K562 (cell line): ENCODE measurements around the gene CALU. TPM values are rescaled to one million over a fixed set of nuclear protein-coding genes. Genes with fewer than 3 reads are reported as not detected.

Source experiments
- ADNP ChIP-seq: fragments of 200-800 bp; sonication (Bioruptor generic); IDR thresholded peaks from 2 replicates; pipeline ENCODE4 v1.6.1; 2016; ENCODE audit warnings: missing genetic modification characterization, missing compliant biosample characterization
- HEY1 ChIP-seq: fragments of 250-450 bp; sonication (Bioruptor Pico); IDR thresholded peaks from 2 replicates; pipeline ENCODE4 v1.5.0; 2020; ENCODE audit warnings: mild to moderate bottlenecking, moderate library complexity, borderline replicate concordance
- NR2F6 ChIP-seq: fragments of 450-650 bp; formaldehyde crosslinking; IDR thresholded peaks from 2 replicates; pipeline ENCODE4 v1.4.0; 2020; ENCODE audit warnings: mild to moderate bottlenecking
- TBL1XR1 ChIP-seq, 2 experiments: IDR thresholded peaks; 2 replicates each; pipeline ENCODE4 v1.6.1; 2012; ENCODE audit warnings: improper control_type of control experiment in 2 of 2, low read length in 2 of 2, mild to moderate bottlenecking in 1 of 2
- ZNF12 ChIP-seq: sonication (generic); formaldehyde crosslinking; IDR thresholded peaks from 2 replicates; pipeline ENCODE4 v1.4.0; 2020; ENCODE audit warnings: mild to moderate bottlenecking, missing genetic modification reagents
- ZNF134 ChIP-seq: fragments of 250-450 bp; sonication (Bioruptor Pico); conservative IDR thresholded peaks from 2 replicates; pipeline ENCODE4 v1.4.0; 2020
- ZNF408 ChIP-seq: fragments of 250-450 bp; sonication (Bioruptor Pico); IDR thresholded peaks from 2 replicates; pipeline ENCODE4 v1.4.0; 2020; ENCODE audit warnings: low read depth, mild to moderate bottlenecking, moderate library complexity
- ZNF551 ChIP-seq: fragments of 250-450 bp; sonication (Bioruptor Pico); IDR thresholded peaks from 2 replicates; pipeline ENCODE4 v1.5.0; 2021; ENCODE audit warnings: mild to moderate bottlenecking, moderate library complexity
- polyA plus RNA-seq, 8 experiments: library from polyadenylated mRNA; depleted of rRNA in 4 of 8; stranded (reverse) in 5 of 8; unstranded in 3 of 8; fragments of >200 nt; fragmentation: Nextera tagmentation in 2 of 8; fragmentation: Illumina TruSeq in 1 of 8; extraction: Ambion mirVana in 2 of 8; extraction: Trizol in 1 of 8; gene quantifications; 2 replicates each; pipeline versions ENCODE4 v1.2.1 to v1.2.3, GENCODE V29; 2011 to 2014; ENCODE audit warnings: inconsistent platforms in 1 of 8, missing spikeins in 1 of 8
- total RNA-seq, 7 experiments: library from RNA; depleted of rRNA in 6 of 7; stranded (reverse); fragments of >200 nt in 6 of 7; fragmentation: Illumina TruSeq in 2 of 7; extraction: Trizol in 2 of 7; gene quantifications; 2 replicates each; pipeline versions ENCODE4 v1.2.1 to v1.2.3, GENCODE V29; 2011 to 2021; ENCODE audit warnings: low replicate concordance in 1 of 7
- TF ChIP-seq, protein P1 (sequence below): fragments of 450-650 bp; IDR thresholded peaks from 2 replicates; pipeline ENCODE4 v1.6.1; 2014; ENCODE audit warnings: low read depth, mild to moderate bottlenecking, moderate library complexity, borderline replicate concordance
- TF ChIP-seq, protein P2 (sequence below): fragments of 250-450 bp; sonication (Bioruptor Pico); IDR thresholded peaks from 2 replicates; pipeline ENCODE4 v1.9.0; 2021; ENCODE audit warnings: mild to moderate bottlenecking, inconsistent platforms
- TF ChIP-seq, protein P3 (sequence below): fragments of 250-450 bp; sonication (Bioruptor Pico); IDR thresholded peaks from 2 replicates; pipeline ENCODE4 v1.8.0; 2021; ENCODE audit warnings: moderate library complexity, mild to moderate bottlenecking, inconsistent platforms
- TF ChIP-seq, protein P4 (sequence below): fragments of 250-450 bp; sonication (Bioruptor Pico); IDR thresholded peaks from 2 replicates; pipeline ENCODE4 v1.6.1; 2021; ENCODE audit warnings: mild to moderate bottlenecking
- TF ChIP-seq, protein P5 (sequence below), 2 experiments: fragments of 450-650 bp; IDR thresholded peaks; 2 replicates each; pipeline ENCODE4 v1.6.1; 2016; ENCODE audit warnings: mild to moderate bottlenecking in 2 of 2, borderline replicate concordance in 1 of 2, low read depth in 1 of 2, moderate library complexity in 1 of 2

CALU gene
- total and polyA plus RNA-seq, 9 of the 15 experiments (the other 6 are each of a cell fraction or from before 2014, with no cell fraction given): 166 to 286 (median 215) TPM

DNA sequence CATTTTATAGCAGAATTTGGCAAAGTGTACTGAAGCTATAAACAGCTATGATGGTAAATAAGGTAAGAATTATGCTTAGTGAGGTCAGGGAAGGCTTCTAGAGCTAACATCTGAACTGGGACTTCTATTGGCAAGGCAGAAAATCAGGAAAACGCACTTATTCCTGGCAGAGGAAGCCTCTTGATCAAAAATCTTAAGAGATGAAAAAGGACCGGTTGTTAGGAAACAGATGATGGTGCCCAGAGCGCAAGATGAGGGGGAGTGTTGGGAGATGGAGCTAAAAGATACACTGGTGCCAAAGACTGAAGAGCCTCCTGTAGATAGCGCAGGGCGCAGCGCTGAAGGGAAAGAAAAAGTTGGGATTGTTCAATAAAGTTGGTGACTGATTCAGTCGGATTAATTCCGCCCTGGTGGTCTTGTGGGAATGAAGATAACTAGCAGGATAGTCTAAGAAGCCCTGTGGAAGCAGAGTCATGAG is 550 bp upstream of the CALU start (continued):
- TF ChIP-seq, protein P1, sequence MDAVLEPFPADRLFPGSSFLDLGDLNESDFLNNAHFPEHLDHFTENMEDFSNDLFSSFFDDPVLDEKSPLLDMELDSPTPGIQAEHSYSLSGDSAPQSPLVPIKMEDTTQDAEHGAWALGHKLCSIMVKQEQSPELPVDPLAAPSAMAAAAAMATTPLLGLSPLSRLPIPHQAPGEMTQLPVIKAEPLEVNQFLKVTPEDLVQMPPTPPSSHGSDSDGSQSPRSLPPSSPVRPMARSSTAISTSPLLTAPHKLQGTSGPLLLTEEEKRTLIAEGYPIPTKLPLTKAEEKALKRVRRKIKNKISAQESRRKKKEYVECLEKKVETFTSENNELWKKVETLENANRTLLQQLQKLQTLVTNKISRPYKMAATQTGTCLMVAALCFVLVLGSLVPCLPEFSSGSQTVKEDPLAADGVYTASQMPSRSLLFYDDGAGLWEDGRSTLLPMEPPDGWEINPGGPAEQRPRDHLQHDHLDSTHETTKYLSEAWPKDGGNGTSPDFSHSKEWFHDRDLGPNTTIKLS: no peak
- no peak for TF ChIP-seq ZNF408
- TF ChIP-seq, protein P2, sequence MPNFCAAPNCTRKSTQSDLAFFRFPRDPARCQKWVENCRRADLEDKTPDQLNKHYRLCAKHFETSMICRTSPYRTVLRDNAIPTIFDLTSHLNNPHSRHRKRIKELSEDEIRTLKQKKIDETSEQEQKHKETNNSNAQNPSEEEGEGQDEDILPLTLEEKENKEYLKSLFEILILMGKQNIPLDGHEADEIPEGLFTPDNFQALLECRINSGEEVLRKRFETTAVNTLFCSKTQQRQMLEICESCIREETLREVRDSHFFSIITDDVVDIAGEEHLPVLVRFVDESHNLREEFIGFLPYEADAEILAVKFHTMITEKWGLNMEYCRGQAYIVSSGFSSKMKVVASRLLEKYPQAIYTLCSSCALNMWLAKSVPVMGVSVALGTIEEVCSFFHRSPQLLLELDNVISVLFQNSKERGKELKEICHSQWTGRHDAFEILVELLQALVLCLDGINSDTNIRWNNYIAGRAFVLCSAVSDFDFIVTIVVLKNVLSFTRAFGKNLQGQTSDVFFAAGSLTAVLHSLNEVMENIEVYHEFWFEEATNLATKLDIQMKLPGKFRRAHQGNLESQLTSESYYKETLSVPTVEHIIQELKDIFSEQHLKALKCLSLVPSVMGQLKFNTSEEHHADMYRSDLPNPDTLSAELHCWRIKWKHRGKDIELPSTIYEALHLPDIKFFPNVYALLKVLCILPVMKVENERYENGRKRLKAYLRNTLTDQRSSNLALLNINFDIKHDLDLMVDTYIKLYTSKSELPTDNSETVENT (CRISPR knock-in tag): no peak
- no peak; the same call in 1 of the 2 replicates for TF ChIP-seq ZNF12
- TF ChIP-seq HEY1 (CRISPR knock-in tag): no peak
- TF ChIP-seq, protein P3, sequence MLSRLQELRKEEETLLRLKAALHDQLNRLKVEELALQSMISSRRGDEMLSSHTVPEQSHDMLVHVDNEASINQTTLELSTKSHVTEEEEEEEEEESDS: no peak
- no peak for TF ChIP-seq ADNP (tag)
- TF ChIP-seq, protein P4, sequence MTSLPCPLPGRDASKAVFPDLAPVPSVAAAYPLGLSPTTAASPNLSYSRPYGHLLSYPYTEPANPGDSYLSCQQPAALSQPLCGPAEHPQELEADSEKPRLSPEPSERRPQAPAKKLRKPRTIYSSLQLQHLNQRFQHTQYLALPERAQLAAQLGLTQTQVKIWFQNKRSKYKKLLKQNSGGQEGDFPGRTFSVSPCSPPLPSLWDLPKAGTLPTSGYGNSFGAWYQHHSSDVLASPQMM (CRISPR knock-in tag): no peak
- no peak for TF ChIP-seq ZNF551 (CRISPR knock-in tag)
- TF ChIP-seq TBL1XR1 (IDR thresholded peaks at IDR 0.05; ENCODE audit: low read length in 2 of 2): no peak
- TF ChIP-seq ZNF134 (CRISPR knock-in tag): no peak
- TF ChIP-seq NR2F6 (CRISPR knock-in tag): no peak
- TF ChIP-seq, protein P5, sequence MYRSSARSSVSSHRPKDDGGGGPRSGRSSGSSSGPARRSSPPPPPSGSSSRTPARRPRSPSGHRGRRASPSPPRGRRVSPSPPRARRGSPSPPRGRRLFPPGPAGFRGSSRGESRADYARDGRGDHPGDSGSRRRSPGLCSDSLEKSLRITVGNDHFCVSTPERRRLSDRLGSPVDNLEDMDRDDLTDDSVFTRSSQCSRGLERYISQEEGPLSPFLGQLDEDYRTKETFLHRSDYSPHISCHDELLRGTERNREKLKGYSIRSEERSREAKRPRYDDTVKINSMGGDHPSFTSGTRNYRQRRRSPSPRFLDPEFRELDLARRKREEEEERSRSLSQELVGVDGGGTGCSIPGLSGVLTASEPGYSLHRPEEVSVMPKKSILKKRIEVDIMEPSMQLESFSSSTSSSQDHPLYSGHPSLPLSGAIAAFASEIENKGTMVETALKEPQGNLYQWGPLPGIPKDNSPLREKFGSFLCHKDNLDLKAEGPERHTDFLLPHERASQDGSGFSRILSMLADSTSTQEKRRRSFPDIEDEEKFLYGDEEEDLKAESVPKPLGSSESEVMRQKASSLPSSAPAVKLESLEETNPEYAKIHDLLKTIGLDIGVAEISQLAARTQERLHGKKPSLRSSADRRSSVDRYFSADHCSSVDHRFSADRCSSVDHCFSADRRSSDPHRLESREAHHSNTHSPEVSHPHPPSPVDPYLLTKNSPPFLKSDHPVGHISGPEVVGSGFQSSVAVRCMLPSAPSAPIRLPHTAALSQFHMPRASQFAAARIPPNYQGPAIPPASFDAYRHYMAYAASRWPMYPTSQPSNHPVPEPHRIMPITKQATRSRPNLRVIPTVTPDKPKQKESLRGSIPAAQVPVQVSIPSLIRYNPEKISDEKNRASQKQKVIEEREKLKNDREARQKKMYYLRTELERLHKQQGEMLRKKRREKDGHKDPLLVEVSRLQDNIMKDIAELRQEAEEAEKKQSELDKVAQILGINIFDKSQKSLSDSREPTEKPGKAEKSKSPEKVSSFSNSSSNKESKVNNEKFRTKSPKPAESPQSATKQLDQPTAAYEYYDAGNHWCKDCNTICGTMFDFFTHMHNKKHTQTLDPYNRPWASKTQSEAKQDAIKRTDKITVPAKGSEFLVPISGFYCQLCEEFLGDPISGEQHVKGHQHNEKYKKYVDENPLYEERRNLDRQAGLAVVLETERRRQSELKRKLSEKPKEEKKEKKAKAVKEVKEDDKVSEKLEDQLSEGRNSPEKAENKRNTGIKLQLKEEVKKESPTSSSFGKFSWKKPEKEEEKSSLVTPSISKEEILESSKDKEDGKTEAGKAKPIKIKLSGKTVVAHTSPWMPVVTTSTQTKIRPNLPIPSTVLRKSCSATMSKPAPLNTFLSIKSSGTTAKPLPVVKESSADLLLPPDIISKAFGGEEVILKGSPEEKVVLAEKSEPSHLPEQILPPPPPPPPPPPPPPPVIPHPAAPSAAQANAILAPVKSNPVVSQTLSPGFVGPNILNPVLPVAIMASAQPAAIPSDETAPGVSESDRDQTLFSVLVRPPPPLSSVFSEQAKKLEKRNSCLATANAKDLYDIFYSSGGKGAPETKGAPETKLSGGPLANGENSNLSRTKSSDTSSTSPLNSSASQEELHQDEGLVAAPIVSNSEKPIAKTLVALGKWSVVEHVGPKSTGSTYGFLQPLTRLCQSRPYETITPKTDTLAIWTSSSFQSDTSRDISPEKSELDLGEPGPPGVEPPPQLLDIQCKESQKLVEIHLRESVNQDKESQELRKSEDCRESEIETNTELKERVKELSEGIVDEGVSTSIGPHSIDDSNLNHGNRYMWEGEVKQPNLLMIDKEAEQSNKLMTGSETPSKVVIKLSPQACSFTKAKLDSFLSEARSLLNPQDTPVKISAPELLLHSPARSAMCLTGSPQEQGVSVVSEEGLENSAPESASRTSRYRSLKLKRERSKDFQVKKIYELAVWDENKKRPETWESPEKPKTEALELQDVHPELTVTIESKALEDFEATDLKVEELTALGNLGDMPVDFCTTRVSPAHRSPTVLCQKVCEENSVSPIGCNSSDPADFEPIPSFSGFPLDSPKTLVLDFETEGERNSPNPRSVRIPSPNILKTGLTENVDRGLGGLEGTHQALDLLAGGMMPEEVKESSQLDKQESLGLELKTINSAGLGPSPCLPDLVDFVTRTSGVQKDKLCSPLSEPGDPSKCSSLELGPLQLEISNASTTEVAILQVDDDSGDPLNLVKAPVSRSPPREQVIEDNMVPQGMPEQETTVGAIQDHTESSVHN (IDR thresholded peaks at IDR 0.05; ENCODE audit: borderline replicate concordance in 1 of 2, low read depth in 1 of 2): peak in 1 of 2 experiments; percentile 80; a peak in 3 of 4 replicates
